Measurements from ENCODE around the gene DNAJC11. TPM values are rescaled to one million over a fixed set of nuclear protein-coding genes. Genes with fewer than 3 reads are reported as not detected.

DNAJC11 gene
- total RNA-seq (2014; rRNA removed; shearing (Covaris generic)) (23.4 and 28.9 TPM in 2 replicates), polyA plus RNA-seq (2016; fragmentation: Nextera tagmentation; extraction: Ambion mirVana) (40.6 and 46.9 TPM in 2 replicates)

GRCh38 chr1:6701437-6702153, at the start of gene DNAJC11:
Gene DNAJC11 (minus strand): TSS chr1:6701816. CDS start chr1:6701800, 16 bp downstream.
- Histone ChIP-seq H3K9ac (peak within 1 kb of the TSS; percentile 94), H3K27me3 (replicated peaks; ENCODE audit: insufficient read depth) (no peaks in the 10 kb centered on the region), H3K4me3 (peak within 1 kb of the TSS; percentile 82), H3K79me2 (ENCODE audit: insufficient read depth) (peaks cover 50% of the 10 kb centered on the region), H3K36me3 (ENCODE audit: low read depth) (no peaks in the 10 kb centered on the region), H4K20me1 (ENCODE audit: insufficient read depth) (no peaks in the 10 kb centered on the region), H3K4me2 (ENCODE audit: unreplicated experiment) (peak within 1 kb of the TSS; percentile 74), H3K4me1 (ENCODE audit: insufficient read depth) (peaks cover 7% of the 10 kb centered on the region), H3F3A (ENCODE audit: insufficient read depth) (no peaks in the 10 kb centered on the region), H3K9me3 (ENCODE audit: low read depth) (no peaks in the 10 kb centered on the region), H3K27ac (peak within 1 kb of the TSS; percentile 66), H3K9me2 (ENCODE audit: insufficient read depth) (no peaks in the 10 kb centered on the region), H2AFZ (peak within 1 kb of the TSS; percentile 87)
- TF ChIP-seq EZH2phosphoT487 (IDR thresholded peaks at IDR 0.05; ENCODE audit: insufficient read depth, low read depth) (no peak), EZH2 (IDR thresholded peaks at IDR 0.05; ENCODE audit: insufficient read depth, poor library complexity, severe bottlenecking) (no peak)
- in situ Hi-C loops (cut with MboI): loop anchor here (25.0 kb wide), 2 partner anchors 186 to 936 kb away; no protein-coding TSS in a partner anchor
- WGBS, 2 experiments (ENCODE audit: low coverage in 1 of 2, low lambda C conversion rate in 2 of 2, missing lambda C conversion rate in 2 of 2): 1% methylated on average over 61 to 72 of the region's 80 CpGs
- peak; percentile 95 for DNase-seq

GRCh38 chr1:6750490-6750889, 48.9 kb upstream of the DNAJC11 start:
- no peak for DNase-seq
- Histone ChIP-seq H2AFZ (no peak overlapping the region), H3K79me2 (ENCODE audit: insufficient read depth) (no peaks in the 10 kb centered on the region), H3K4me1 (ENCODE audit: insufficient read depth) (no peaks in the 10 kb centered on the region), H4K20me1 (ENCODE audit: insufficient read depth) (no peaks in the 10 kb centered on the region), H3K4me3 (no peak overlapping the region), H3K27ac (no peak overlapping the region), H3K4me2 (ENCODE audit: unreplicated experiment) (no peak overlapping the region), H3K9ac (no peak overlapping the region), H3K9me2 (ENCODE audit: insufficient read depth) (no peaks in the 10 kb centered on the region), H3K36me3 (ENCODE audit: low read depth) (no peaks in the 10 kb centered on the region), H3F3A (ENCODE audit: insufficient read depth) (no peaks in the 10 kb centered on the region), H3K9me3 (ENCODE audit: low read depth) (no peaks in the 10 kb centered on the region), H3K27me3 (replicated peaks; ENCODE audit: insufficient read depth) (peaks cover 8% of the 10 kb centered on the region)
- in situ Hi-C loops (cut with MboI): no loop called here
- 66 to 73% methylated on average over 4 of the region's 4 CpGs for WGBS, 2 experiments (ENCODE audit: low coverage in 1 of 2, low lambda C conversion rate in 2 of 2, missing lambda C conversion rate in 2 of 2)
- no peak for TF ChIP-seq EZH2phosphoT487 (IDR thresholded peaks at IDR 0.05; ENCODE audit: insufficient read depth, low read depth)
- no peak for TF ChIP-seq EZH2 (IDR thresholded peaks at IDR 0.05; ENCODE audit: insufficient read depth, poor library complexity, severe bottlenecking)

GRCh38 chr1:6747674-6748073, 46.1 kb upstream of the DNAJC11 start:
- H3K27me3 ChIP-seq (replicated peaks; ENCODE audit: insufficient read depth): peaks cover 8% of the 10 kb centered on the region
- no peaks in the 10 kb centered on the region for H3K79me2 ChIP-seq (ENCODE audit: insufficient read depth)
- no peak for DNase-seq
- WGBS, 2 experiments (ENCODE audit: low coverage in 1 of 2, low lambda C conversion rate in 2 of 2, missing lambda C conversion rate in 2 of 2): 48 to 51% methylated on average over 2 of the region's 2 CpGs
- H3F3A ChIP-seq (ENCODE audit: insufficient read depth): peaks cover 13% of the 10 kb centered on the region
- TF ChIP-seq EZH2 (IDR thresholded peaks at IDR 0.05; ENCODE audit: insufficient read depth, poor library complexity, severe bottlenecking): no peak
- TF ChIP-seq EZH2phosphoT487 (IDR thresholded peaks at IDR 0.05; ENCODE audit: insufficient read depth, low read depth): no peak
- H3K9ac ChIP-seq: no peak overlapping the region
- no peaks in the 10 kb centered on the region for H3K9me3 ChIP-seq (ENCODE audit: low read depth)
- H3K36me3 ChIP-seq (ENCODE audit: low read depth): no peaks in the 10 kb centered on the region
- in situ Hi-C loops (cut with MboI): no loop called here
- no peaks in the 10 kb centered on the region for H3K9me2 ChIP-seq (ENCODE audit: insufficient read depth)
- H3K4me3 ChIP-seq: no peak overlapping the region
- no peak overlapping the region for H3K4me2 ChIP-seq (ENCODE audit: unreplicated experiment)
- no peaks in the 10 kb centered on the region for H4K20me1 ChIP-seq (ENCODE audit: insufficient read depth)
- H2AFZ ChIP-seq: no peak overlapping the region
- H3K27ac ChIP-seq: no peak overlapping the region
- peaks cover 16% of the 10 kb centered on the region for H3K4me1 ChIP-seq (ENCODE audit: insufficient read depth)

GRCh38 chr1:6745073-6745472, 43.5 kb upstream of the DNAJC11 start:
- Histone ChIP-seq H3K4me1 (ENCODE audit: insufficient read depth) (peaks cover 16% of the 10 kb centered on the region), H3K79me2 (ENCODE audit: insufficient read depth) (no peaks in the 10 kb centered on the region), H3K9me3 (ENCODE audit: low read depth) (no peaks in the 10 kb centered on the region), H3K9ac (no peak overlapping the region), H3K36me3 (ENCODE audit: low read depth) (no peaks in the 10 kb centered on the region), H3K27ac (no peak overlapping the region), H3K9me2 (ENCODE audit: insufficient read depth) (no peaks in the 10 kb centered on the region), H3K27me3 (replicated peaks; ENCODE audit: insufficient read depth) (peaks cover 8% of the 10 kb centered on the region), H3F3A (ENCODE audit: insufficient read depth) (peaks cover 13% of the 10 kb centered on the region), H3K4me3 (no peak overlapping the region), H3K4me2 (ENCODE audit: unreplicated experiment) (no peak overlapping the region), H2AFZ (no peak overlapping the region), H4K20me1 (ENCODE audit: insufficient read depth) (no peaks in the 10 kb centered on the region)
- no peak for DNase-seq
- TF ChIP-seq EZH2 (IDR thresholded peaks at IDR 0.05; ENCODE audit: insufficient read depth, poor library complexity, severe bottlenecking) (no peak), EZH2phosphoT487 (IDR thresholded peaks at IDR 0.05; ENCODE audit: insufficient read depth, low read depth) (no peak)
- WGBS, 2 experiments (ENCODE audit: low coverage in 1 of 2, low lambda C conversion rate in 2 of 2, missing lambda C conversion rate in 2 of 2): 95% methylated on average over 5 of the region's 5 CpGs
- in situ Hi-C loops (cut with MboI): no loop called here
